Lower leg skin (tissue), 3 donors: ENCODE data around the gene NTRK3.

Experiments
- CTCF ChIP-seq, 3 donors: fragments of 450-650 bp; IDR thresholded peaks; one replicate each; pipeline ENCODE4 v1.5.1; 2016; ENCODE audit warnings: antibody characterized with exemption in 3 of 3, mild to moderate bottlenecking in 3 of 3, moderate library complexity in 2 of 3
- POLR2A ChIP-seq, 2 donors: fragments of 450-650 bp; IDR thresholded peaks; one replicate each; pipeline ENCODE4 v1.6.1; 2016 to 2017; ENCODE audit warnings: antibody characterized with exemption in 2 of 2, mild to moderate bottlenecking in 1 of 2, moderate library complexity in 1 of 2

GRCh38 chr15:88046576-88047129, 209.9 kb downstream of the NTRK3 start:
- no peak for TF ChIP-seq POLR2A (IDR thresholded peaks at IDR 0.05)
- no peak for TF ChIP-seq CTCF (IDR thresholded peaks at IDR 0.05)
